ENCODE results near the gene AKAP6. TPM values are rescaled to one million over a fixed set of nuclear protein-coding genes. Genes with fewer than 3 reads are reported as not detected.

Gene AKAP6
- total RNA-seq, 1 experiment from 2014 or later: 1.9 TPM

DNA sequence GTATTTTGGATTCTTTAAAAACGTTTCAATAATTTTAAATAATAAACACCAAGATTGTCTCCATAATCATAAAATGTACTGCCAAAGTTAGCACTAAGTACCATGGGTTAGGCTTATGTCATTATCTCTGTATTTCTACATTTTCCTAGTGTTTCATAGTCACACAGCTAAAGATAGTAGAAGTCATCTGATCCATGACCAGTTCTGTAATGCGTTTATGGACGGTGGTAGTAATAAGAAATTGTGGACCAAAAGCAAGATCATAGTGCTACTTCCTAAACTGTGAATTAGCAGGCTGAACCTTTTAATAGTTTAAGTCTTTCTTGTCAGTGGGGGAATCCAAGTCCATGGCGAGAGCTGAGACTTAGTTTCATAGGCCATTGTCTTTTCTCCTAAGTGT lies 142.1 kb downstream of the AKAP6 start:
- no peak overlapping the region for H2AFZ ChIP-seq (ENCODE audit: low read depth, low read length, poor library complexity, severe bottlenecking)
- BruUV-seq (replicated peaks): no TSS peak
- CTCF ChIA-PET: interaction anchor here (2.1 to 2.3 kb wide), 3 partner anchors 89 to 217 kb away, joined by 8 to 29 read pairs (median 12); no protein-coding TSS in a partner anchor
- POLR2A ChIA-PET: no interaction called here
- no peak overlapping the region for H3K4me3 ChIP-seq (replicated peaks in 1 of 2; ENCODE audit: low read depth in 1 of 2, low read length in 2 of 2)
- ATAC-seq: no peak
- no peaks in the 10 kb centered on the region for H3K9me2 ChIP-seq (ENCODE audit: insufficient read depth)
- H4K20me1 ChIP-seq (ENCODE audit: insufficient read depth): no peaks in the 10 kb centered on the region
- no peaks in the 10 kb centered on the region for H3K79me2 ChIP-seq (ENCODE audit: insufficient read depth, low read length)
- no peak for TF ChIP-seq CEBPB (IDR thresholded peaks at IDR 0.05; ENCODE audit: low read depth)
- no peak for TF ChIP-seq SIN3A (IDR thresholded peaks at IDR 0.05; ENCODE audit: low read depth)
- TF ChIP-seq POLR2A (IDR thresholded peaks at IDR 0.05; ENCODE audit: borderline replicate concordance, extremely low read depth, insufficient read depth, insufficient read length): no peak
- TF ChIP-seq ZNF274 (IDR thresholded peaks at IDR 0.05; ENCODE audit: low read depth, low read length): no peak
- TF ChIP-seq EZH2 (IDR thresholded peaks at IDR 0.05): no peak
- TF ChIP-seq FOSL1 (IDR thresholded peaks at IDR 0.05; ENCODE audit: low read depth): no peak
- no peaks in the 10 kb centered on the region for H3K9me3 ChIP-seq (ENCODE audit: control insufficient read depth in 1 of 2, insufficient read depth in 1 of 2, low read depth in 1 of 2, low read length in 2 of 2)
- no peak overlapping the region for H3K9ac ChIP-seq (ENCODE audit: low read length)
- intact Hi-C loops (cut with micrococcal nuclease): no loop called here
- no peak overlapping the region for H3K27ac ChIP-seq (ENCODE audit: low read depth, low read length)
- no peaks in the 10 kb centered on the region for H3K4me1 ChIP-seq (ENCODE audit: control insufficient read depth in 1 of 2, insufficient read depth in 2 of 2, low read length in 2 of 2)
- no peak overlapping the region for H3K4me2 ChIP-seq (ENCODE audit: low read length)
- no peak for DNase-seq (ENCODE audit: low read depth, low spot score)
- RAD21 ChIA-PET (ENCODE audit: low non-redundant PET in 1 of 2, low total read pairs in 2 of 2, uncharacterized antibody in 2 of 2, unreplicated experiment in 2 of 2): no interaction called here
- H3K27me3 ChIP-seq (ENCODE audit: insufficient read depth, low read length): no peaks in the 10 kb centered on the region
- no peaks in the 10 kb centered on the region for H3K36me3 ChIP-seq (ENCODE audit: control insufficient read depth in 1 of 2, insufficient read depth in 2 of 2, low read length in 2 of 2)

DNA sequence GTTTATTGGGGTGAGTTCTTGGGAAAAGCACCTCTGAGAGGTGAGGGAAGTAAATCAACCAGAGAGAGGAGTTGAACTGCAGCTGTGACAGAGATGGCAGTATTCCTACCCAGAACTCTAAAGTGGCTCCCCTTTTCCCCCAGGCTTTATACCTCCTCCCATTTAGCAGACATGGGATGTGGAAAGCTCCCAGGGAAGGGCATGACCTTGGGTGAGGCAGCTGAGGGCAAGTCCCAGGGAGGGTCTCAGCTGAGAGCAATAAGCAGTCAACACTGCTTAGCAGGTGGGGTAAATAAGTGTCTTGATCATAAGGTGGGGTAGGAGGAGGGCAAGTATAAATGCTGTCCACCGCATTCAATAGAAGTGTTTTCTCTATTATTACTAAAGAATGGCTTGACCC lies 143.0 kb downstream of the AKAP6 start:
- no TSS peak for BruUV-seq (replicated peaks)
- H3K36me3 ChIP-seq (ENCODE audit: control insufficient read depth in 1 of 2, insufficient read depth in 2 of 2, low read length in 2 of 2): no peaks in the 10 kb centered on the region
- no peaks in the 10 kb centered on the region for H4K20me1 ChIP-seq (ENCODE audit: insufficient read depth)
- no peaks in the 10 kb centered on the region for H3K4me1 ChIP-seq (ENCODE audit: control insufficient read depth in 1 of 2, insufficient read depth in 2 of 2, low read length in 2 of 2)
- no peak for DNase-seq (ENCODE audit: low read depth, low spot score)
- POLR2A ChIA-PET: no interaction called here
- no peak overlapping the region for H3K9ac ChIP-seq (ENCODE audit: low read length)
- RAD21 ChIA-PET (ENCODE audit: low non-redundant PET in 1 of 2, low total read pairs in 2 of 2, uncharacterized antibody in 2 of 2, unreplicated experiment in 2 of 2): no interaction called here
- H3K4me2 ChIP-seq (ENCODE audit: low read length): no peak overlapping the region
- H3K27me3 ChIP-seq (ENCODE audit: insufficient read depth, low read length): no peaks in the 10 kb centered on the region
- no peak overlapping the region for H3K4me3 ChIP-seq (replicated peaks in 1 of 2; ENCODE audit: low read depth in 1 of 2, low read length in 2 of 2)
- H3K79me2 ChIP-seq (ENCODE audit: insufficient read depth, low read length): no peaks in the 10 kb centered on the region
- intact Hi-C loops (cut with micrococcal nuclease): no loop called here
- H2AFZ ChIP-seq (ENCODE audit: low read depth, low read length, poor library complexity, severe bottlenecking): no peak overlapping the region
- no peaks in the 10 kb centered on the region for H3K9me3 ChIP-seq (ENCODE audit: control insufficient read depth in 1 of 2, insufficient read depth in 1 of 2, low read depth in 1 of 2, low read length in 2 of 2)
- no peak for ATAC-seq
- TF ChIP-seq TCF7L2 (IDR thresholded peaks at IDR 0.05; ENCODE audit: borderline replicate concordance, extremely low read depth, insufficient read depth, insufficient read length): no peak
- no peak for TF ChIP-seq FOSL1 (IDR thresholded peaks at IDR 0.05; ENCODE audit: low read depth)
- TF ChIP-seq EGR1 (IDR thresholded peaks at IDR 0.05; ENCODE audit: low read depth): no peak
- TF ChIP-seq ZFX (IDR thresholded peaks at IDR 0.05): no peak
- TF ChIP-seq, protein P1, sequence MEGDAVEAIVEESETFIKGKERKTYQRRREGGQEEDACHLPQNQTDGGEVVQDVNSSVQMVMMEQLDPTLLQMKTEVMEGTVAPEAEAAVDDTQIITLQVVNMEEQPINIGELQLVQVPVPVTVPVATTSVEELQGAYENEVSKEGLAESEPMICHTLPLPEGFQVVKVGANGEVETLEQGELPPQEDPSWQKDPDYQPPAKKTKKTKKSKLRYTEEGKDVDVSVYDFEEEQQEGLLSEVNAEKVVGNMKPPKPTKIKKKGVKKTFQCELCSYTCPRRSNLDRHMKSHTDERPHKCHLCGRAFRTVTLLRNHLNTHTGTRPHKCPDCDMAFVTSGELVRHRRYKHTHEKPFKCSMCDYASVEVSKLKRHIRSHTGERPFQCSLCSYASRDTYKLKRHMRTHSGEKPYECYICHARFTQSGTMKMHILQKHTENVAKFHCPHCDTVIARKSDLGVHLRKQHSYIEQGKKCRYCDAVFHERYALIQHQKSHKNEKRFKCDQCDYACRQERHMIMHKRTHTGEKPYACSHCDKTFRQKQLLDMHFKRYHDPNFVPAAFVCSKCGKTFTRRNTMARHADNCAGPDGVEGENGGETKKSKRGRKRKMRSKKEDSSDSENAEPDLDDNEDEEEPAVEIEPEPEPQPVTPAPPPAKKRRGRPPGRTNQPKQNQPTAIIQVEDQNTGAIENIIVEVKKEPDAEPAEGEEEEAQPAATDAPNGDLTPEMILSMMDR (IDR thresholded peaks at IDR 0.05 in 2 of 3, conservative IDR thresholded peaks at IDR 0.05 in 1 of 3; ENCODE audit: borderline replicate concordance in 1 of 3, insufficient read depth in 1 of 3, low read depth in 2 of 3, low read length in 2 of 3): no peak
- TF ChIP-seq SRF (IDR thresholded peaks at IDR 0.05; ENCODE audit: low read depth): no peak
- TF ChIP-seq RAD21 (IDR thresholded peaks at IDR 0.05; ENCODE audit: low read depth): no peak
- no peak for TF ChIP-seq CBX3 (IDR thresholded peaks at IDR 0.05; ENCODE audit: low read depth)
- no peak for TF ChIP-seq ELF1 (IDR thresholded peaks at IDR 0.05; ENCODE audit: borderline replicate concordance, low read depth)
- TF ChIP-seq EZH2phosphoT487 (IDR thresholded peaks at IDR 0.05; ENCODE audit: borderline replicate concordance): no peak
- TF ChIP-seq CEBPB (IDR thresholded peaks at IDR 0.05; ENCODE audit: low read depth): no peak
- no peak for TF ChIP-seq ZNF274 (IDR thresholded peaks at IDR 0.05; ENCODE audit: low read depth, low read length)
- TF ChIP-seq JUND (IDR thresholded peaks at IDR 0.05): no peak
- TF ChIP-seq, protein P2, sequence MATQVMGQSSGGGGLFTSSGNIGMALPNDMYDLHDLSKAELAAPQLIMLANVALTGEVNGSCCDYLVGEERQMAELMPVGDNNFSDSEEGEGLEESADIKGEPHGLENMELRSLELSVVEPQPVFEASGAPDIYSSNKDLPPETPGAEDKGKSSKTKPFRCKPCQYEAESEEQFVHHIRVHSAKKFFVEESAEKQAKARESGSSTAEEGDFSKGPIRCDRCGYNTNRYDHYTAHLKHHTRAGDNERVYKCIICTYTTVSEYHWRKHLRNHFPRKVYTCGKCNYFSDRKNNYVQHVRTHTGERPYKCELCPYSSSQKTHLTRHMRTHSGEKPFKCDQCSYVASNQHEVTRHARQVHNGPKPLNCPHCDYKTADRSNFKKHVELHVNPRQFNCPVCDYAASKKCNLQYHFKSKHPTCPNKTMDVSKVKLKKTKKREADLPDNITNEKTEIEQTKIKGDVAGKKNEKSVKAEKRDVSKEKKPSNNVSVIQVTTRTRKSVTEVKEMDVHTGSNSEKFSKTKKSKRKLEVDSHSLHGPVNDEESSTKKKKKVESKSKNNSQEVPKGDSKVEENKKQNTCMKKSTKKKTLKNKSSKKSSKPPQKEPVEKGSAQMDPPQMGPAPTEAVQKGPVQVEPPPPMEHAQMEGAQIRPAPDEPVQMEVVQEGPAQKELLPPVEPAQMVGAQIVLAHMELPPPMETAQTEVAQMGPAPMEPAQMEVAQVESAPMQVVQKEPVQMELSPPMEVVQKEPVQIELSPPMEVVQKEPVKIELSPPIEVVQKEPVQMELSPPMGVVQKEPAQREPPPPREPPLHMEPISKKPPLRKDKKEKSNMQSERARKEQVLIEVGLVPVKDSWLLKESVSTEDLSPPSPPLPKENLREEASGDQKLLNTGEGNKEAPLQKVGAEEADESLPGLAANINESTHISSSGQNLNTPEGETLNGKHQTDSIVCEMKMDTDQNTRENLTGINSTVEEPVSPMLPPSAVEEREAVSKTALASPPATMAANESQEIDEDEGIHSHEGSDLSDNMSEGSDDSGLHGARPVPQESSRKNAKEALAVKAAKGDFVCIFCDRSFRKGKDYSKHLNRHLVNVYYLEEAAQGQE (IDR thresholded peaks at IDR 0.05; ENCODE audit: low read depth): no peak
- TF ChIP-seq POLR2AphosphoS5 (IDR thresholded peaks at IDR 0.05; ENCODE audit: low read depth, low read length): no peak
- CTCF ChIA-PET: no interaction called here
- H3K27ac ChIP-seq (ENCODE audit: low read depth, low read length): no peak overlapping the region
- no peaks in the 10 kb centered on the region for H3K9me2 ChIP-seq (ENCODE audit: insufficient read depth)
